T47D (cell line): ENCODE results near the gene TANGO2.

ENCODE experiments used
- DNase-seq, 2 experiments: peaks; one replicate each; pipeline versions ENCODE4 v3.0.0 to v3.0.0-alpha.2; 2011 to 2012; ENCODE audit warnings: low read depth in 1 of 2, low spot score in 1 of 2
- JUND ChIP-seq: IDR thresholded peaks from 2 replicates; pipeline ENCODE4 v1.6.1; 2012; ENCODE audit warnings: low read depth
- in situ Hi-C: cut with HindIII; loops from 2 replicates; pipeline ENCODE4 v1.10.0; 2016; ENCODE audit warnings: low sequenced_read_pairs, low pct_unique_long_range_greater_than_20kb

Gene TANGO2

DNA sequence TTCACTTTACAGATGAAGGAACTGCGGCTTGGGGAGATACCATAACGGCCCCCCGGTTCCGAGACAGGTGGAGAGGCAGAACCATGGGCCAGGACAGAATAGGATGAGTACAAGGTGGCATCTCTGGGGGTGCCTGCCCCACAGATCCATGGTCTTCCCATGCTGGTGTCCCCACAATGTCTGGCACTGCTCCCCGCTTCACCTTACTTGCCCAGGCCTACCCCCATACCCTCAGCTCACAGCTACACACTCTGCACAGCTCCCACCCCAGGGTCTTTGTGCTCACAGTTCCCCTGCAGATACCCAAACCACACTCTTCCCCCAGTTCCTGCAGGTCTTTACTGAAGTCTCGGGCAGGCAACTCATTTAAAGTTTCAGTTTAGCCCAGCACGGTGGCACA, 47.7 kb downstream of the TANGO2 start:
- in situ Hi-C loops: no loop called here
- no peak for DNase-seq
- no peak for TF ChIP-seq JUND

DNA sequence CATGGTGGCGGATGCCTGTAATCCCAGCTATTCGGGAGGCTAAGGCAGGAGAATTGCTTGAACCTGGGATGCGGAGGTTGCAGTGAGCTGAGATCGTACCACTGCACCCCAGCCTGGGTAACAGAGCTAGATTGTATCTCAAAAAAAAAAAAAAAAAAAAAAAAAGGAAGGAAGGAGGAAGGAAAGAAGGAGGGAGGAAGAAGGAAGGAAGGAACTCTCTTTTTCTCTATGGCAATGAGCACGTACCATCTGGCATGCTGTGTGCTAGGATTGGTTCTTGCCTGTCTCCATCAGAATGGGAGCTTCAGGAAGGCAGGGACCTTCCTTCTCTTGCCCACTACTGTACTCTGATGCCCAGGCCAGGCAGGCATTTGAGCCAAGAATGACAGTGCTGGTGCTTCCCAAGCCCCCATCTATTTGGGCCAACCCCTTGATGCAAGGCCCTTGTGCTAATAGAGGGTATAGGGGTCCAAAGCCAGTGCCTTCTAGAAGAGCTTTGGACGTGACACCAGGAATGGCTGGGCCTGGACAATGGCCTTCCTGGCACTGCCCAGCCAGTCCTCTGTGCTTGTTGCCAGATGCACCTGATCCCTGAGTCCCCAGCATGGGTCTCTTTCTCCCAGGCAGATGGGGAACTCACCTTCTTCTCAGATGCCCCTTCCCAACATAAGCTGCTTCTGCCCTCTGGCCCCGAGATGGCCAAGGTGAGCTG, 48.6 kb downstream of the TANGO2 start:
- no peak for TF ChIP-seq JUND
- DNase-seq: no peak
- in situ Hi-C loops: no loop called here

DNA sequence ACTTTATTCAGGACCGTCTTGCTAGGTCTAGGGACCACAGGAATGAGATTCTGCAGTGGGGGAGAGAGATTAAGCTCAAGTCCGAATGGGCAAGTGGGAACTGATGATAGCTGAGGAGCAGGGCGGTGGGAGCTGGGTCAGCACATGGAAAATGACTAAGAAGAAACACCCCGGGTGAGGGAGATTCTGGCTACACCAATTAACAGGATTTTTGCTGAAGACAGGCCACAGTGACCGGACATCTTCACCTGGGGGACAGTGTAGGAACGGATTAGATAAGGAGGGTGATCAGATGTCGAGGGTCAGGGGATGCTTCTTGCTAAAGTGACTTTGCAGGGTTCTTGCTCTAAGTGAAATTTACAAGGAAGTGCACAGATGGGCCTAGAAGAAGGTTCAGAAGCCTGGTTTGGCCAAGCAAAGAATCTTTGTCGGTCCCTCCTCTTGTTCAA, 50.6 kb downstream of the TANGO2 start:
- in situ Hi-C loops: no loop called here
- no peak for DNase-seq
- no peak for TF ChIP-seq JUND

DNA sequence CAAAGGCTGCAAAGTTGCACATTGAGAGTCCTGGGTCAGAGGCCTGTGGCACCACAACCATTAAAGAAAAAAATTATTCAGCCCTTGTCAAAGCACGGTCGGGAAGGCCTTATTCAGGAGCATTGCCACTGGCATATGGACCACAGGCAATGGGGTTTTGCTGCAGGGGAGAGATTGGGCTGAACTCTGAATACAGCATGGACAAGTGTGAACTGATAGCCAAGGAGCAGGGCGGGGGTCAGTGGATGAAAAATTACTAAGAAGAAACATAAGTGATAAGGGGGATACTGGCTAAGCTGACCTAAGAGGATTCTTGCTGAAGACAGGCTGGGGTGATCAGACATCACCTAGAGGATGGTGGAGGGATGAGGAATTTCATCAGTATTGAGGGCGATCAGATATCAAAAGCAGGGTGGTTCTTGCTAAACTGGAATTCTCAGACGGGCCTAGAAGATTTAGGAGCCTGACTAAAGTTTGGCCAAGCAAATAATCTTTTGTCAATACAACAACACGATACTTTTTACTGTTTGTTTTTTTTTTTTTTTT, 55.8 kb downstream of the TANGO2 start:
- no peak for TF ChIP-seq JUND
- in situ Hi-C loops: no loop called here
- DNase-seq: peak in 1 of 2 experiments; percentile 14

DNA sequence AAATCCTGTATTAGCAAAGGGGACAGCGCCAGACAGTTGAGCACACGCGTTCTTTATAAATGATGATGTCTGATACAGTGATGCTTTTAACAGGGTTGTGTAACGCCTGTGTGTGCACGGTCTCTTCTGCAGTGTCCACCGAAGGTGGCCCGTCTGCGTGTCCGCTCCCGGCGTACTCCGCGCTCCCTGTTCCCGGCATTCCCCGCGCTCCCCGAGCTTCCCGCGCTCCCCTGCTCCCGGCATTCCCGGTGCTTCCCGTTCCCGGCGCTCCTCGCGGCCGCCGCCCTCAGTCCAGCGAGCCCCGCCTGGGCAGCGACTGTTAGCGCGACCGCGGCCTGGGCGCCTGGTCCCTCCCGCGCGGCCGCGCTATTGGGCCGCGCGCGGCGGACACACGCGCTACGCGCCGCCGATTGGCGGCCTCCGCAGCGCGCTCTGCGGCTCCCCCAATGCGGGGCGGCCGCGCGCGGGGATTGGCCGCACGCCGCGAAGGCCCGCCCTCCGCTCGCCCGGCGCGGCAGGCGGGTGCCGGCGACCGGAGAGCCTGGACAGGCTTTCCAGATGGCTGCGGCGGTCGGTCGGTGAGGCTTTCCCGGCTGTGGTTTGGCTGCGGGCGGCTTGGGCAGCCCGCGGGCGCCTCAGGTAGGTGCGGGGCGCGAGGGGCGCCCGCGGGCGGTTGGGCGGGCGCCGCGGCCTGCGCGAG, 59.0 kb downstream of the TANGO2 start, which contains the start of gene DGCR8:
Gene DGCR8 (plus strand): TSS at position 497 of the 700 bp plus-strand sequence. CDS start 5,723 bp downstream, outside the sequence.
- in situ Hi-C loops: no loop called here
- DNase-seq: peak; percentile 91 to 96
- TF ChIP-seq JUND: no peak

DNA sequence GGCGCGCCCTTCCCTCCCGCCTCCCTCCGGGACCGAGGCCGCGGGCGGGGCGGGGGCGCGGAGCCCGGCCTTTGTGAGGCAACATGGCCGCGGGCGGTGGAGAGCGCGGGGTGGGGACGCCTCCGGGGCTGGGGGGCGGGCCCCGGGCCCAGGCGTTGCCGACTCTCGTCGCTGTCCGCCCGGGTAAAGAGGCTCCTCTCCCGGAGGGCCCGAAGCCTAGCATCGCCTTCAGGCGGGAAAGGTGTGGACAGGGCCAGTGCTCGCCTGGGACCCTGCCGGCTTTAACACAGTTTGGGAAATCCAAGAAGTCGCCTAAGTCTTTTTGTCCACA, 59.5 kb downstream of the TANGO2 start:
- in situ Hi-C loops: no loop called here
- DNase-seq: peak in 1 of 2 experiments; percentile 44
- no peak for TF ChIP-seq JUND

DNA sequence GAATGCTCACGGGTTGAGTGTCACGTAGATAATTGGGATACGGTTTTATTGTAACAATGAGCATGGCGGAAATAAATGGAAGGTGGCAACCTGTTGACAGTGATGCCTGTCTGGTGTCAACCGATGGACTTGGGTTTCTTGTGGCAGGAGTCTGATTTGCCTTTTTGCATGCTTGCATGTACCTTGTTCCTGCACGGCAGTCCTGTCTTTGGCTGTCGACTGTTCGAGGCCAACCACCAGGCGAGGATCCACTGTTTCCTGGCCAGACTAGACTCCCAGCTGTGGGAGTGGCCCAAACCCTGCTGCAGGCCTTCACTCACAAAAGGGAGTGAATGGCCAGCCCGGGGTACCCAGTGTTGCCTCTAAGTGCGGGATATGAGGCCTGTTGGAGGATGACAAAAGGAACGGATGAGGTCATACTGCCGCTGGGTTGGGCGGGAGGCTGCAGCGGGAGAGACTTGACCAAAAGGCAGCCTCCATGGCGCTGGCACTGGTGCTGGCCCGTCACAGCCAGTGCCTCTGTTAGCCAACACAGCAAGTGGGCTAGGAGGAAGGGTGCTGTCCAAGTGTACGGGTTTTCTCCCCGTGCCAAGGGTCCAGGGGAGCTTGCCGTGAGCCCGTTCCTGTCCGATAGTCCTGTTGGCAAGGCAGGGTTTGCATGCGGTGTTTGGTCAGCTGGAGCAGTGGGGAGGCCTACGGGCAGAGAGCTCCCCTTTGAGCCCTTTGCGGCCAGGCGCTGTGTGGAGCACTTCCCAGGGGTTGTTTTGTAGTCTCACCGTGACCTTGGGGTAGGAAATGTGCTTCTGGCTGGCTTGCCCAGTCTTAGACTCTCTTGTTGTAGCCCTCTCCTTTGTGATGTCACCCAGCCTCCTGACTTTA, 60.1 kb downstream of the TANGO2 start:
- DNase-seq: peak in 1 of 2 experiments; percentile 56
- in situ Hi-C loops: no loop called here
- no peak for TF ChIP-seq JUND

DNA sequence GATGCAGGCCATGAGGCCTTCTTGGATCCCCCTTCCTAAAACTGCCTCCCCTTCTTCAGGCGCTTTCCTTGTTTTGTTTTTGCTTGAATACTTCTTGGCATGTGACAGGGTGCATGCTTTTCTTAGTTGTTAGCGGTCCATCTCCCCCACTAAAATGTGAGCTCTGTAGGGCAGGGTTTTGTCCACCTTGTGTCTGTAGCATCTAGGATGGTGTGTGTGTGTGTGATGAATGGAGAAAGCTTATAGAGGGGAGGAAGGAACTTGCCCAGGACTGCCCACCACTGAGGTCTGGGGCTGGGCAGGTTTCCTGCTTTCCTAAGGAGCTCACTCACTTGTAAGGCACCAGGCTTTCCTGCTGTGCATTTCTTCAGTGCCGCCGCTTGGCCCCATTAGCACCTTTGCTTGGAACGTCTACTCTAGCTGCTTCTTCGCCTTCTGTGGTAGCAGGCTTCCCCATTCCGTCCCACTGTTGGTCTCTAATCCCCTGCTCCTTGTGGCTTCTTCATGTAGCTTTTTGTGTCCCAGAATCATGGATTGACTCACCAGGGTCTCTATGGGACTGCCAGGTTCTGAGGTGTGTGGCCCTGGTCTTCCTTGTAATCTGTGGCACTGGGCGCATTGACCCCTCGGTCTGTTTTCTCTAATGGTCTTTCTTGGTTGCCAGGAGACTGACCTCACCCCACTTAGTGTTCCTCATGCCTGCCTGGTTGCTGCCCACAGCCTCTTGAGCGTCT, 62.4 kb downstream of the TANGO2 start:
- in situ Hi-C loops: no loop called here
- no peak for DNase-seq
- TF ChIP-seq JUND: no peak

DNA sequence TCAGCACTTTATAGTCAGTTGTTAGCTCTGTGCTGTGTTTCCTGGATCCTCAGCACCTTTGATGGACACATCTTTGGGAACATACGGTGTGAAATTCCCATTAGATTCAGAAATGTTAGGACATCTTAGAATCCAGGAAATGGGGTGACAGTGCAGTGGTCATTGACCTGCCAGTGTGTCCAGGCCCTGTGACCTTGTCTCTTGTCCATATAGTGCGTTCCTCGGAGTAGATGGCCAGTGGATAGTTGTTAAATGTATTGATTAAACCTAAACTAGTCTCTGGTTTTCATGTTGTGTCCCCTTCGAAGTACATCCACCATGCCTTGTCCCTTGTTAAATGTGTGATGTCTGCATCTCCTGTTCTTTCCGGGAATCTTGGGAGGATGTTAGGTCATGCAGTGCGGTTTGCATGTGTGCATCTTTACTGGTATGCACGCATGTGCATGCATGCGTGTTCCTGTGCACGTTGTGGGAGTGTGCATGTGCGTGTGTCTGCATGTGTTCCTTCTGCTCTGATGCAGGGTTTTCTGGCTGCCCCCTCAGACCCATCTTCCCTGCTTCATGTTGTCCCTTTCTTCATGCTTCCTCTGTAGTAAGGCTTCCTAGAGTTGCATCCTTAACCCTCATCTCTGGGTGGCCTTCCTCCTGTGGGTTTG, 63.1 kb downstream of the TANGO2 start:
- in situ Hi-C loops: no loop called here
- no peak for TF ChIP-seq JUND
- DNase-seq: no peak

DNA sequence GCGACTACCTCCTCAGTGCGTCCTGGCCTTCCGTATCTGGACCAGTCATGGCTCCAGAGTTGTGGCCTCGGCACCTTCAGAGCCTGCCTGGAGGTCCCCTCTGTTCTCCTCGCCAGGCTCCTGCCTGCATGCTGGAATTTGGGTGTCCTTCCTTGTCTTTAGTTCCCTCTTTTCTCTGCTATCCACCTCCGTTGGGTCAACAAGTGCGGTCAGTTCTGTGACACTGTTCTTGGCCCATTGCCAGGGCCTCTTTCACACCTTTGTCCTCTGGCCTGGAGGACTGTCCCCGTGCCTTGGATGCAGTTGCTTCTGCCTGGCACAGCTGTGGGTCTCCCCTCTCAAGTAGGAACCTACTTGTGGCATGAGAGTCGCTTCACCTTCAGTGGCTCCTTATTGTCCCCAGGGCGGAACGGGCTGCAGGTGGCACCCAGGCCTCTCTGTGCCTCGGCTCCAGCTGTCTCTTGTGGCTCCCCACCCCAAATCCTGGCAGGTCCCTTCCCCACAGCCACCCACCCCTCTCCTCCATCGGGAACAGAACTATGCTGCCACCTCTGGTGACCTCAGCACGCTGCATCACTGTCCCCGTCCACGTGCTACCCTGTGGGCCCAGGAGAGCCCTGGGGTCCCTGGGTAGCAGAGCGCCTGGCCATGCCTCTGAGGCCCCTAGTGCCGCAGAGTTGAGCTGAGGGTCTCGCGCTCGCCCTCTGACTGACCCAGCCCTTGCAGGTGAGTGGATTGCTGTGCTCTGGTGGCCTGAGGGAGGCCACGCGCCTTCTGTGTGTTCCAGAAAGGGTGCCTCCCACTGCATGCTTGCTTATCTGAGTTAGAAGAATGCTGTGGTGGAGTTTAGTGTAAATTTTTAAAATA, 63.9 kb downstream of the TANGO2 start:
- TF ChIP-seq JUND: no peak
- DNase-seq: peak in 1 of 2 experiments; percentile 42
- in situ Hi-C loops: no loop called here

DNA sequence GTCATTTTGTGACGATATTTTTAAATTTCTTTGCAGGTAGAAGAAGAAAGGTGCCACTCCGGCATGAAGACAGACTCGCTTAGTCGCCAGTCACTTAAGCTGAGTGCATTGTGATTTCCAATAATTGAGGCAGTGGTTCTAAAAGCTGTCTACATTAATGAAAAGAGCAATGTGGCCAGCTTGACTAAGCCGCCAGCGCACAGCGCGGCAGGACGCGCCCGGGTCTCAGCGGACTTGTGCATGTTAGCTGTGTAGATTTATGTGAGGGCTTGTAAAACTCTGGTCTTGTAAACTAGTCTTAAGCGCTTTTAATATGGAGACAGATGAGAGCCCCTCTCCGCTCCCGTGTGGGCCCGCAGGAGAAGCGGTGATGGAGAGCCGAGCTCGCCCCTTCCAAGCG, 64.7 kb downstream of the TANGO2 start:
- TF ChIP-seq JUND: no peak
- in situ Hi-C loops: no loop called here
- DNase-seq: no peak
